ENCODE data around the gene PLSCR1. TPM values are rescaled to one million over a fixed set of nuclear protein-coding genes. Genes with fewer than 3 reads are reported as not detected.

Gene PLSCR1
- polyA plus RNA-seq, 2 of the 4 experiments (the other 2 are of a cell fraction), result 37.1 to 54.4 TPM

- CTCF ChIA-PET, result no interaction called here
- Histone ChIP-seq H3K27ac (no peak overlapping the region), H3K4me3 (no peak overlapping the region), H3K9me3 (no peaks in the 10 kb centered on the region), H3K4me1 (peaks cover 25% of the 10 kb centered on the region; the same call in 2 of the 3 replicates), H3K4me2 (no peak overlapping the region)
- no peak for FAIRE-seq
- DNase-seq (ENCODE audit: low read depth in 1 of 2, low spot score in 1 of 2), result no peak
- POLR2A ChIA-PET, result no interaction called here
- no peak for TF ChIP-seq SMC3 (IDR thresholded peaks at IDR 0.05)
- TF ChIP-seq EHF (CRISPR knock-in tag; IDR thresholded peaks at IDR 0.05), result no peak
- no peak for TF ChIP-seq REST (IDR thresholded peaks at IDR 0.05)
- TF ChIP-seq NPAS2 (CRISPR knock-in tag; IDR thresholded peaks at IDR 0.05; ENCODE audit: borderline replicate concordance), result no peak
- no peak for TF ChIP-seq KDM1A (IDR thresholded peaks at IDR 0.05; ENCODE audit: low read depth)
- no peak for TF ChIP-seq E2F6 (IDR thresholded peaks at IDR 0.05; ENCODE audit: borderline replicate concordance, low read depth)
- no peak for TF ChIP-seq CHD4 (IDR thresholded peaks at IDR 0.05; ENCODE audit: borderline replicate concordance)
- TF ChIP-seq CBX8 (IDR thresholded peaks at IDR 0.05), result no peak
- no peak for TF ChIP-seq FOSL2 (IDR thresholded peaks at IDR 0.05)
- TF ChIP-seq FOSL2 (CRISPR knock-in tag; IDR thresholded peaks at IDR 0.05), result no peak
- TF ChIP-seq CHD2 (IDR thresholded peaks at IDR 0.05; ENCODE audit: low read length, partially characterized antibody), result no peak
- ATAC-seq, result no peak
- 3% methylated on average over 1 of the region's 1 CpG for WGBS (ENCODE audit: missing lambda C conversion rate)
Observed at GRCh38 chr3:146540236-146540635, 4.2 kb downstream of the PLSCR1 start.

- WGBS (ENCODE audit: missing lambda C conversion rate), result 29% methylated on average over 3 of the region's 3 CpGs
- H3K27ac ChIP-seq, result no peak overlapping the region
- no peaks in the 10 kb centered on the region for H3K9me3 ChIP-seq
- ATAC-seq (no peak), FAIRE-seq (no peak), DNase-seq (ENCODE audit: low read depth in 1 of 2, low spot score in 1 of 2) (no peak)
- POLR2A ChIA-PET, result no interaction called here
- H3K4me2 ChIP-seq, result no peak overlapping the region
- CTCF ChIA-PET, result interaction anchor here (0.6 kb wide), 1 partner anchor 12 kb away, joined by 3 read pairs; no protein-coding TSS in a partner anchor
- peaks cover 23% of the 10 kb centered on the region; the same call in 2 of the 3 replicates for H3K4me1 ChIP-seq
- no peak overlapping the region for H3K4me3 ChIP-seq
- TF ChIP-seq CHD2 (IDR thresholded peaks at IDR 0.05; ENCODE audit: low read length, partially characterized antibody) (no peak), USF2 (IDR thresholded peaks at IDR 0.05) (no peak), BCL3 (IDR thresholded peaks at IDR 0.05) (no peak), POLR2AphosphoS2 (conservative IDR thresholded peaks at IDR 0.05; ENCODE audit: low read length) (no peak), CEBPB (IDR thresholded peaks at IDR 0.05) (no peak), FOSB (CRISPR knock-in tag; IDR thresholded peaks at IDR 0.05) (no peak), MAX (IDR thresholded peaks at IDR 0.05) (no peak), FOXS1 (CRISPR knock-in tag; IDR thresholded peaks at IDR 0.05) (no peak), ZFP36 (IDR thresholded peaks at IDR 0.05; ENCODE audit: borderline replicate concordance, partially characterized antibody) (no peak), RNF2 (IDR thresholded peaks at IDR 0.05; ENCODE audit: borderline replicate concordance, low read depth) (no peak), CBX2 (IDR thresholded peaks at IDR 0.05; ENCODE audit: borderline replicate concordance, low read depth) (no peak), RFX5 (IDR thresholded peaks at IDR 0.05) (no peak), NFE2L2 (conservative IDR thresholded peaks at IDR 0.05; ENCODE audit: low read length) (no peak), TP53 (CRISPR knock-in tag; IDR thresholded peaks at IDR 0.05) (no peak), REST (IDR thresholded peaks at IDR 0.05) (no peak), HOXB13 (CRISPR knock-in tag; IDR thresholded peaks at IDR 0.05; ENCODE audit: low read depth) (no peak), SMC3 (IDR thresholded peaks at IDR 0.05) (no peak), ZC3H11A (IDR thresholded peaks at IDR 0.05) (no peak), EP300 (IDR thresholded peaks at IDR 0.05) (no peak)
Observed at GRCh38 chr3:146539315-146539714, 5.1 kb downstream of the PLSCR1 start.

Measured in A549 (cell line).